Spinal cord (tissue), 10 donors: Measurements from ENCODE around the gene KRAS. TPM values are rescaled to one million over a fixed set of nuclear protein-coding genes. Genes with fewer than 3 reads are reported as not detected.
A peak's percentile ranks its signal among the peaks of the same experiment; 100 is the strongest.

Experiments
- DNase-seq, 6 donors: peaks; one replicate each; pipeline versions ENCODE4 v3.0.0 to v3.0.0-alpha.2; 2013 to 2015; ENCODE audit warnings: low spot score in 6 of 6, low read depth in 4 of 6
- H3K27ac ChIP-seq: one replicate; pipeline ENCODE4 v1.5.1; 2013; ENCODE audit warnings: low read depth, low read length, control low read depth
- H3K27me3 ChIP-seq: one replicate; pipeline ENCODE4 v1.6.1; 2013; ENCODE audit warnings: low read length; ENCODE audit not compliant: control insufficient read depth, insufficient read depth
- H3K36me3 ChIP-seq: one replicate; pipeline ENCODE4 v1.6.1; 2013; ENCODE audit warnings: low read length; ENCODE audit not compliant: control insufficient read depth, insufficient read depth
- H3K4me1 ChIP-seq: one replicate; pipeline ENCODE4 v1.6.1; 2013; ENCODE audit warnings: low read length; ENCODE audit not compliant: control insufficient read depth, insufficient read depth
- H3K4me3 ChIP-seq: one replicate; pipeline ENCODE4 v1.5.1; 2013; ENCODE audit warnings: low read depth, low read length, control low read depth
- H3K9me3 ChIP-seq: one replicate; pipeline ENCODE4 v1.6.1; 2013; ENCODE audit warnings: low read length; ENCODE audit not compliant: control insufficient read depth, insufficient read depth
- WGBS: methylation state at CpG from one replicate; pipeline ENCODE4 v1.1.5; 2013; ENCODE audit warnings: missing lambda C conversion rate; ENCODE audit not compliant: insufficient coverage; 5-methylcytosine and 5-hydroxymethylcytosine counted together
- polyA plus RNA-seq, 2 donors: library from polyadenylated mRNA; unstranded; fragments of 120-200 nt; gene quantifications; one replicate each; pipeline ENCODE4 v1.2.1, GENCODE V29; 2013; ENCODE audit not compliant: insufficient read length in 2 of 2
- total RNA-seq, 2 donors: library from RNA; depleted of rRNA in 1 of 2; stranded (reverse); fragments of 120-200 nt in 1 of 2; fragments of >200 nt in 1 of 2; gene quantifications; one replicate each; pipeline versions ENCODE4 v1.2.3 to v1.2.4, GENCODE V29; 2013 to 2014
- donor health status: healthy.

The KRAS gene
- total and polyA plus RNA-seq, 4 donors, result 20.1 to 46.5 (median 41.3) TPM

DNA sequence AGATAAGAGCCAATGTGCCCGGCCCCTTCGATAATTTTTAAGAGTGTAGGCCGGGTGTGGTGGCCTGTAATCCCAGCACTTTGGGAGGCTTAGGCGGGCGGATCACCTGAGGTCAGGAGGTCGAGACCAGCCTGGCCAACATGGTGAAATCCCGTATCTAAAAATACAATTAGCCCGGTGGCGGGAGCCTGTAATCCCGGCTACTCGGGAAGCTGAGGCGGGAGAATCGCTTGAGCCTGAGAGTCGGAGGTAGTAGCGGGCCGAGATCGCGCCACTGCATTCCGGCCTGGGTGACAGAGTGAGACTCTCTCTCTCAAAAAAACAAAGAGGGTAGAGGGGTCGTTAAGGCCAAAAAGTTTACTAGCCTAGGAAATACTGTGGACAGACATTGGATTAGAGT is 2.6 kb downstream of the KRAS start:
- DNase-seq, result no peak
- peaks cover 2% of the 10 kb centered on the region for H3K36me3 ChIP-seq
- H3K4me1 ChIP-seq, result peaks cover 8% of the 10 kb centered on the region
- 98% methylated on average over 9 of the region's 20 CpGs for WGBS
- H3K9me3 ChIP-seq, result no peaks in the 10 kb centered on the region
- no peak overlapping the region for H3K4me3 ChIP-seq
- H3K27me3 ChIP-seq, result no peaks in the 10 kb centered on the region
- no peak overlapping the region for H3K27ac ChIP-seq

DNA sequence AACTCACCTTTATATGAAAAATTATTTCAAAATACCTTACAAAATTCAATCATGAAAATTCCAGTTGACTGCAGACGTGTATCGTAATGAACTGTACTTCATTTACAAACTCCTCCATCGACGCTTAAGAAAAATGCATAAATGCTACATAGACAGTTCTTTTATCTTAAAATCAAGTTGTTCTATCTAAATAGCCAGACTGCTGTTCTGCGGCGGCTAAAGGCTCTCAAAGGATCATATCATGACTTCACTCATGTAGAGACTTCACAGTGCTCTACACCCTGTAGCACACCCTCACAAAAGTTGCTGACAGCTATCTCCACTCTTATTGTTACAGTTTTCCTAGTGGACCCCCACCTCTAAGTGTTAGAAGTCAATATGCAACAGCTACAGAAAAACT is 5.2 kb downstream of the KRAS start:
- Histone ChIP-seq H3K36me3 (peaks cover 2% of the 10 kb centered on the region), H3K27me3 (no peaks in the 10 kb centered on the region), H3K9me3 (no peaks in the 10 kb centered on the region), H3K27ac (no peak overlapping the region), H3K4me1 (peaks cover 6% of the 10 kb centered on the region), H3K4me3 (no peak overlapping the region)
- 91% methylated on average over 6 of the region's 6 CpGs for WGBS
- no peak for DNase-seq

DNA sequence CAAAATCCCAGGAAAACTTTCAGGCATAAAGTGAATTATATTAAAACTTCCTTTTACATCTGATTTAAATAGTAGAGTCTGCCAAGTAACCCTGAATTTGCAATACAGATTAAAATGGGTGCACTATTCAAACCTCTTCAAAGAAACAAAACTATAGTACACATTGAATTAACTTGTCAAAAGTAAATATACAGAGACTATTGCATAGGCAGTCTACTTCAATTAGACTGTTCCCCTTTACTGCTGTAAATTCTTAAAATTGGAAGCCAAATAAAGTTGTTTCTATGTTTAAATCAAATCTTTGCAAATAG is 7.1 kb downstream of the KRAS start:
- H3K27ac ChIP-seq, result no peak overlapping the region
- DNase-seq, result no peak

DNA sequence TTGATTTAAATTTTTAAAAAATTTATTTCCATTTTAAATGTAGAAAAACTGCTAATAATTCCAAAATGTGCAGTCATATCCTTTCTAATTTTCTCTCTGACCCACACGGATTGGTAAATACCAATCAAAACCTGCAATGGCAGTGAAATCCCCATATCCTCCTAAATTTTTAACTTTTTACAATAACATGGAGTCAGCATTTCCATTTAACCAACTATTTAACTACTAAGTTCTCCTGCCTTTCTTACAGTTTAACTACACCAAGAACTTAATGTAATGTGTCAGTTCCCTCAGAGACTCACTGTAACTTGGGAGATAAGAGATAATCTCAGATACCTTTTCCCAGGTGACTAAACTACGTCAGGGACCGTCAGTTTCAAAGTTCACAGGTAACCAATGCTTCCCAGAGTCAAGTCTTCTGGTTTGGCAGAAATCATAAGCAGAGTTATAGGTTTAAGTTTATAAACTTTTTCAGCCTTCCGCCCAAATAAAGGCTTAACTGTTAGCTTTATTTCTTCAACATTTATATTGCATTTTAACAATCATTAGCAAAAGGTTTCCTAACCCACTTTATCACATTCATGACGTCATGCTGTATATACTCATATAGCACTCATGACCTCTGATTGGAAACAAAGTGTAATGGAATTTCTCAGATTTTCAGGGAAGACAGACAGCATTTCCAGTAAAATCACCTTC is 7.6 kb downstream of the KRAS start:
- no peaks in the 10 kb centered on the region for H3K27me3 ChIP-seq
- no peak for DNase-seq
- peaks cover under 1% of the 10 kb centered on the region for H3K36me3 ChIP-seq
- H3K9me3 ChIP-seq, result no peaks in the 10 kb centered on the region
- H3K4me1 ChIP-seq, result no peaks in the 10 kb centered on the region
- no peak overlapping the region for H3K4me3 ChIP-seq
- no peak overlapping the region for H3K27ac ChIP-seq
- 43% methylated on average over 1 of the region's 5 CpGs for WGBS

More for the DNA sequence above, 7.1 kb downstream of the KRAS start:
- Histone ChIP-seq H3K4me3 (no peak overlapping the region), H3K4me1 (no peaks in the 10 kb centered on the region), H3K9me3 (no peaks in the 10 kb centered on the region), H3K36me3 (peaks cover 2% of the 10 kb centered on the region), H3K27me3 (no peaks in the 10 kb centered on the region)

DNA sequence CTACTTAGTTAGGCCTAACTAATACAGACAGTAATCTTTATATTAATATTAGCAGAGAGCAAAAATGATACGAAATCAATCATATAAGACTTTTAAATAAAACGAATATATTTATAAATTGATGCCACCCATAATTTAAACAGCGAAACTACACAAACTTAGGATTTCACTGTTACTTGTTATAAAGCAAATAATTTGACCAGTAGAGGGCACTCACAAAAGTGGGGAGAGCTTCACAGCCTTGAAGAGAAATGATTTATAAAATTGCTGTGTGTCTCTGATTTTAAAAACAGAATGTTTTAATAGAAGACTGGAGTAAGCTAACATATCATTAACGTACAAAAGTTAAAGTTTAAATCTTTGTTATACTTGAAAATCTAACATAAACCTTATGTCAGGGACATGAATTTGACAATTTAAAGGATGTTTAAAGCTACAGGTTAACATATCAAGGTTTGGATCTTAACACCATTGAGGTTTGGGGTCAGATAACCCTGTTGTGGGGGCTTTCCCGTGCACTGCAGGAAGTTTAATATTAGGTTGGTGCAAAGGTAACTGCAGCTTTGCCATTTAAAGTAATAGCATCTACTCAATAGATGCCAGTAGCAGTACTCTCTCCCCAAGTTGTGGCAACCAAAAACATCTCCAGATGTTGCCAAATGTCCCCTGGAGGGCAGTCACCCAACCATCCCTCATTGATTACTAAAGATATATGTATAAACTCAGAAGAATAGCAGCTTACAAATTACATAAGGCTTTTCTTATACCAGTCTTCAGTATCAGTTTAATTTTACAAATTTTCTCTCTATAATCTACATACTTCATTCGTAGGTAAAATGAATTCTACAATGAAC is 9.3 kb downstream of the KRAS start:
- WGBS, result no CpG with 5 or more reads among the region's 6 CpGs
- Histone ChIP-seq H3K4me3 (no peak overlapping the region), H3K9me3 (no peaks in the 10 kb centered on the region), H3K27ac (no peak overlapping the region), H3K27me3 (no peaks in the 10 kb centered on the region), H3K36me3 (peaks cover 2% of the 10 kb centered on the region), H3K4me1 (no peaks in the 10 kb centered on the region)
- peak in 4 of 6 donors; percentile 4 to 81 (median 40) for DNase-seq

DNA sequence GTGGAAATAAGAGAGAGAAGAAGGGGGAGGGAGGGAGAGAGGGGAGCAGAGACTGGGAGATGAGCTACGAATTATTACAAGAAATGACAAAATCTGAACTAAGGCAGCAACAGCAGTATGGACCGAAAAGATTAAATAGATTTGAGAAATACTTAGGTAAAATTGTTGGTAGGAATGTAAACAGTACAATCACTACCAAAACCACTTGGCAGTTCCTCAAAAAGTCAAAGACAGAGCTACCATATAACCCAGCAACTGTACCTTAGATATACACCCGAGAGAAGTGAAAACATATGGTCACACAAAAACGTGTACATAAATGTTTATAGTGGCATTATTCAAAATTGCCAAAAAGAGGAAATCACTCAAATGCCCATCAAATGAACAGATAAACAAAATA is 14.1 kb downstream of the KRAS start:
- H3K36me3 ChIP-seq, result peaks cover 3% of the 10 kb centered on the region
- H3K9me3 ChIP-seq, result no peaks in the 10 kb centered on the region
- no peaks in the 10 kb centered on the region for H3K27me3 ChIP-seq
- H3K4me1 ChIP-seq, result no peaks in the 10 kb centered on the region
- H3K4me3 ChIP-seq, result no peak overlapping the region
- no peak for DNase-seq
- WGBS, result no CpG with 5 or more reads among the region's 4 CpGs
- H3K27ac ChIP-seq, result no peak overlapping the region

DNA sequence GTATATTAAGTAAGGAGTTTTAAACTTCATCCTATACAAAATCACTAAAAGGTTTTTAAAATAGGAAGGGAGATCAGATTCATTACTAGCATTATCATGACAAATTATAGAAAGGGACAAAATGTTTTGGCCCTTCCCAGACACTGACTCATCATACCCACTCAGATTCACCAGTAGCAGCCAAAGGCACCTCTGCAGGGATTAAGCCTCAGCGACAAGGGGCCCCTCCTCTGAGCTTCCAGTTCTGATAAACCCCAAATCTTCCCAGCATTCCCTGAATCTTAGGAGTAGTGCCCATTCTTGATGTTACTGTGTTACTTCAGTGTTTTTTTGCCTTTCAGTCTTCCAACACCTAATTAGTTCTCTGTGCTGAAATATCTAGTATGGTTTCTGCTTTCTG is 14.5 kb downstream of the KRAS start:
- no peak for DNase-seq
- Histone ChIP-seq H3K27me3 (no peaks in the 10 kb centered on the region), H3K4me3 (no peak overlapping the region), H3K9me3 (no peaks in the 10 kb centered on the region), H3K4me1 (no peaks in the 10 kb centered on the region), H3K36me3 (peaks cover 3% of the 10 kb centered on the region), H3K27ac (no peak overlapping the region)
- WGBS, result no CpG with 5 or more reads among the region's 1 CpG

DNA sequence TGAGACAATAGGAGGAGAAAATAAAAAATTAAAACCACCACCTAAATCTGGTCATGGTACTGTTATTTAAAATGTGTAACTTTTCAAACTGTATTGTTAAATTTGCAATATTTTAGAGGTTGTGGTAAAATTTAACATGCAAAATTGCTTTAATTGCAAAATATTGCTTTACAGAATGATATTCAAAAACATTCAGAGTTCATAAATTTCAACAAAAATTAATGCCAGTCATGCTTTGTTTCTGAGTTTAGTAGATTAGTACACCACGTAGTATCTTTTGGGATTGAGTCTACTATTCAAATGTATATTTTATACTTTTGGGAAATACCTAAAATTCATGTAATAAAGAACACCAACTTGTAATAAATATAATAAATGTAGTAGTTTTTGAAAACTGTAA is 37.4 kb downstream of the KRAS start:
- Histone ChIP-seq H3K27me3 (no peaks in the 10 kb centered on the region), H3K4me3 (no peak overlapping the region), H3K9me3 (no peaks in the 10 kb centered on the region), H3K4me1 (no peaks in the 10 kb centered on the region), H3K36me3 (no peaks in the 10 kb centered on the region), H3K27ac (no peak overlapping the region)
- no CpG with 5 or more reads among the region's 1 CpG for WGBS
- no peak for DNase-seq

DNA sequence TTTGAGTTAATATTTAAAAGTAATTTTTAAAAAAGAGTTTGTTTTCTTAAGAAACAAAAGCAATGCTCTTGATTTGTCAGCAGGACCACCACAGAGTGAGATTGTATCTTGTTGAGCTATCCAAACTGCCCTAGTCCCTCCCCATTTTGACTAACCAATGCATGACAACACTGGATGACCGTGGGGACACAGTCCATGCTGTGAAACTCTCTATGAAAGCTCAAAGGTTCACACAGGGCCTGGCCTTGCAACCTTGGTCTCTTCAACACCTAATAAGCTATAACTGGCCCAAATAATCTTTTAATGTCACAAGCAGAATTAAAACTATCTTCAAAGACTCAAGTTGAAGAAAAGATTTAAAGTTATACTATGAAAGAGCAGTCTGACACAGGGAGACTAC is 42.2 kb downstream of the KRAS start:
- no peak overlapping the region for H3K27ac ChIP-seq
- no peak for DNase-seq
- H3K4me3 ChIP-seq, result no peak overlapping the region
- 78% methylated on average over 1 of the region's 1 CpG for WGBS
- no peaks in the 10 kb centered on the region for H3K4me1 ChIP-seq
- no peaks in the 10 kb centered on the region for H3K27me3 ChIP-seq
- H3K9me3 ChIP-seq, result no peaks in the 10 kb centered on the region
- peaks cover 4% of the 10 kb centered on the region for H3K36me3 ChIP-seq

DNA sequence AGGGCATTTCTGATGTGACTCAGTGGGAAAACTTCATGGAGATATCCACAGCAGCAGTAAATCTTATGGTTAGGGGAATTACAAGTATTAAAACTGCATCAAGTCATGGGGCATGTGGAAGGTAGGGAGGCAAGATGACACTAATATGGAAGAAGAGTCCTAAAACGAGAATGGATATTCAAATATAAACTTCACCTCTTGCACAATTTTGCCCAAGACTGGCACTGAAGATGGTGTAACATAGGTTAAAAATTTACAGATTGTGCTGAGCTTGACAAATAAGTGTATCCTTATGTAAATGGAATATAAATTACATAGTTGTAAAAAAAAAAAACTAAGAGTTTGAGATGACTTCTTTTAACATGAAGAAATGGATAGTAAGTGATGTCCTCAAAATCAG is 42.9 kb downstream of the KRAS start:
- H3K4me3 ChIP-seq, result no peak overlapping the region
- H3K36me3 ChIP-seq, result peaks cover 4% of the 10 kb centered on the region
- no CpG with 5 or more reads among the region's 1 CpG for WGBS
- no peak overlapping the region for H3K27ac ChIP-seq
- DNase-seq, result no peak
- H3K4me1 ChIP-seq, result no peaks in the 10 kb centered on the region
- H3K27me3 ChIP-seq, result no peaks in the 10 kb centered on the region
- no peaks in the 10 kb centered on the region for H3K9me3 ChIP-seq
